ENCODE measurements around the gene RFC3. TPM values are rescaled to one million over a fixed set of nuclear protein-coding genes. Genes with fewer than 3 reads are reported as not detected.
"Not testable (repeated sequence)": the region's sequence is repeated elsewhere in the genome, so short reads cannot be mapped to it uniquely, and the experiment has no call there.

Gene RFC3
- total RNA-seq, 2 donors from 2014 or later, result 11.2 to 16.3 TPM

DNA sequence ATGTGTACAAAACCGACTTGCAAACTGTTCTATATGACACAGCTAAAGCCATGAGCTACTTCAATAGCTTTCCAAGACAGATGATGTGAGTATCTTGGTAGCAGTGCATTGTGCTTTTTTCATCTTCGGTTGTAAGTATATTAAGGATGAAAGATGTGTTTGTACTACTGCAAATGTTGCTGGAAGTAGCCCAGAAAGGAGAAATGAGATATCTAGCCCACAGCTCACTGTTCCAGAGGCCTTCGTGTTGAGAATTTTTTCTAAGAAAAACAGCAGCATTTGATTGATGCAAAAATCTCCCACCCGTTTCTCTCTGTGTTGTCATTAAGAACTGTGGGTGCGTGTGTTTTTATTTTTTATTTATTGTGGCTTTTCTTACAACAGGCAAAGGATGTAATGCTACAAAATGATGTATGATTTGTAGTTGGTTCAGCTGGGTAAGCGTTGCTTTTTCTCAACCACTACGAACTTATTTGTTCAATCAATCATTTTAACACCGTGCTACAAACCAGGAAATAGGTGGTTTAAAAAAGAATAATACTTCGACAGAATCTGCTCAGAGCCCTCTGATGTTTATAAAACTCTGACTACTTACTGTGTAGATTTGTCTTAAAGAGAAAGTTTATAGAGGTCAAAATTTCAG is 41.6 kb upstream of the RFC3 start:
- TF ChIP-seq, protein P1, sequence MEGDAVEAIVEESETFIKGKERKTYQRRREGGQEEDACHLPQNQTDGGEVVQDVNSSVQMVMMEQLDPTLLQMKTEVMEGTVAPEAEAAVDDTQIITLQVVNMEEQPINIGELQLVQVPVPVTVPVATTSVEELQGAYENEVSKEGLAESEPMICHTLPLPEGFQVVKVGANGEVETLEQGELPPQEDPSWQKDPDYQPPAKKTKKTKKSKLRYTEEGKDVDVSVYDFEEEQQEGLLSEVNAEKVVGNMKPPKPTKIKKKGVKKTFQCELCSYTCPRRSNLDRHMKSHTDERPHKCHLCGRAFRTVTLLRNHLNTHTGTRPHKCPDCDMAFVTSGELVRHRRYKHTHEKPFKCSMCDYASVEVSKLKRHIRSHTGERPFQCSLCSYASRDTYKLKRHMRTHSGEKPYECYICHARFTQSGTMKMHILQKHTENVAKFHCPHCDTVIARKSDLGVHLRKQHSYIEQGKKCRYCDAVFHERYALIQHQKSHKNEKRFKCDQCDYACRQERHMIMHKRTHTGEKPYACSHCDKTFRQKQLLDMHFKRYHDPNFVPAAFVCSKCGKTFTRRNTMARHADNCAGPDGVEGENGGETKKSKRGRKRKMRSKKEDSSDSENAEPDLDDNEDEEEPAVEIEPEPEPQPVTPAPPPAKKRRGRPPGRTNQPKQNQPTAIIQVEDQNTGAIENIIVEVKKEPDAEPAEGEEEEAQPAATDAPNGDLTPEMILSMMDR (IDR thresholded peaks at IDR 0.05), result no peak
- TF ChIP-seq POLR2A (IDR thresholded peaks at IDR 0.05) (no peak), POLR2AphosphoS5 (IDR thresholded peaks at IDR 0.05) (no peak)
- no peak for DNase-seq (ENCODE audit: low spot score)
- Histone ChIP-seq H3K27ac (no peak overlapping the region), H3K27me3 (replicated peaks; ENCODE audit: insufficient read depth) (no peaks in the 10 kb centered on the region), H3K4me3 (no peak overlapping the region), H3K9me3 (no peaks in the 10 kb centered on the region), H3K4me1 (replicated peaks) (no peaks in the 10 kb centered on the region), H3K36me3 (no peaks in the 10 kb centered on the region)
- 49% methylated on average over 9 of the region's 9 CpGs for WGBS
- intact Hi-C loops (cut with DNase I), result no loop called here

DNA sequence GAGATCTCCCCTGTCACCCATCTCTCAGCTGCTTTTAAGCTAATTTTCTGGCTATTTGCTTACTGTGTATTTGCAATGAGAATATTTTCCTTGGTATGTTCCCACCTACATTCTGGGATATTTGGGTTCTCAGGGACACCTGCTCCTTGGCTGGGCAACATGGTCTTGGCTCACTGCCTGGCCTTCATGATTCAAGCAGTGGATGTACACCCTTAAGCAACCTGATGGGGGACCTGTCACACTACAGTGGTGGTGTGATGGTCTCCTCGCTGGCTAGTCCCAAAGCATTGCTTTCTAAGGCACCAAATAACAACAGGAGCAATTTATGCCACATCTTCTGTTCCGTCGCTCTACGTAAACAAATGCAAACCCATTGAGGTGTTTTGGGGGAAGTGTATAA is 35.3 kb upstream of the RFC3 start:
- H3K4me3 ChIP-seq, result no peak overlapping the region
- H3K4me1 ChIP-seq (replicated peaks), result no peaks in the 10 kb centered on the region
- WGBS, result 82% methylated on average over 4 of the region's 4 CpGs
- intact Hi-C loops (cut with DNase I), result no loop called here
- no peak overlapping the region for H3K27ac ChIP-seq
- H3K36me3 ChIP-seq, result no peaks in the 10 kb centered on the region
- TF ChIP-seq, protein P1 (IDR thresholded peaks at IDR 0.05), result no peak
- TF ChIP-seq POLR2AphosphoS5 (IDR thresholded peaks at IDR 0.05) (no peak), POLR2A (IDR thresholded peaks at IDR 0.05) (no peak)
- DNase-seq (ENCODE audit: low spot score), result no peak
- H3K9me3 ChIP-seq, result no peaks in the 10 kb centered on the region
- H3K27me3 ChIP-seq (replicated peaks; ENCODE audit: insufficient read depth), result no peaks in the 10 kb centered on the region

DNA sequence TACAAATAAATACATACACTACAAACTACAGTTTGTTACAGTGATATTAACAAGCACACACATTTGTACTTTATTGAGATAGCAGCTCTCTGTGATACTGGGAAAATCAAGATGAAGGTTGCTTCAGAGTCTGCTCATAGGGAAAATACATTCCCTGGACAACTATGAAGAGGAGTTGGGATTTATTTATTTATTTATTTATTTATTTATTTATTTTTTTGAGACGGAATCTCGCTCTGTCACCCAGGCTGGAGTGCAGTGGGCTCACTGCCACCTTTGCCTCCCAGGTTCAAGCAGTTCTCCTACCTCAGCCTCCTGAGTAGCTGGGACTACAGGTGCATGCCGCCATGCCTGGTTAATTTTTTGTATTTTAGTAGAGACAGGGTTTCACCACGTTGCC is 34.7 kb upstream of the RFC3 start:
- intact Hi-C loops (cut with DNase I); H3K4me3 ChIP-seq; H3K9me3 ChIP-seq; DNase-seq (ENCODE audit: low spot score); H3K27ac ChIP-seq; H3K4me1 ChIP-seq (replicated peaks); H3K27me3 ChIP-seq (replicated peaks; ENCODE audit: insufficient read depth); H3K36me3 ChIP-seq: not testable (repeated sequence)
- WGBS, result 67% methylated on average over 4 of the region's 4 CpGs

DNA sequence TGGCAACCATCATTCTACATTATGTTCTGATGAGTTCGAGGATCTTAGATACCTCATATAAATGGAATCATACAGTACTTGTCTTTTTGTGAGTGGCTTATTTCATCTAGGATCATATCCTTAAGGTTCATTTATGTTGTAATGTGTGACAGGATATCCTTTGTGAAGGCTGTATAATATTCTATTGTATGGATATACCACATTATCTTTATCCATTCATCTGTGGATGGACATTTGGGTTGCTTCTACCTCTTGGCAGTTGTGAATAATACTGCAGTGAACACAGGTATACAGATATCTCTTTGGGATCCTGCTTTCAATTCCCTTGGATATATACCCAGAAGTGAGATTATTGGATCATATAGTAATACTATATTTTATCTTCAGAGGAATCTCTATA is 33.2 kb upstream of the RFC3 start:
- TF ChIP-seq, protein P1 (IDR thresholded peaks at IDR 0.05), result no peak
- no peak for TF ChIP-seq POLR2AphosphoS5 (IDR thresholded peaks at IDR 0.05)
- TF ChIP-seq POLR2A (IDR thresholded peaks at IDR 0.05), result no peak
- 100% methylated on average over 1 of the region's 1 CpG for WGBS
- no peak for DNase-seq (ENCODE audit: low spot score)
- H3K4me3 ChIP-seq, result no peak overlapping the region
- intact Hi-C loops (cut with DNase I), result no loop called here
- H3K36me3 ChIP-seq, result no peaks in the 10 kb centered on the region
- no peak overlapping the region for H3K27ac ChIP-seq
- no peaks in the 10 kb centered on the region for H3K9me3 ChIP-seq
- H3K4me1 ChIP-seq (replicated peaks), result no peaks in the 10 kb centered on the region
- H3K27me3 ChIP-seq (replicated peaks; ENCODE audit: insufficient read depth), result no peaks in the 10 kb centered on the region

DNA sequence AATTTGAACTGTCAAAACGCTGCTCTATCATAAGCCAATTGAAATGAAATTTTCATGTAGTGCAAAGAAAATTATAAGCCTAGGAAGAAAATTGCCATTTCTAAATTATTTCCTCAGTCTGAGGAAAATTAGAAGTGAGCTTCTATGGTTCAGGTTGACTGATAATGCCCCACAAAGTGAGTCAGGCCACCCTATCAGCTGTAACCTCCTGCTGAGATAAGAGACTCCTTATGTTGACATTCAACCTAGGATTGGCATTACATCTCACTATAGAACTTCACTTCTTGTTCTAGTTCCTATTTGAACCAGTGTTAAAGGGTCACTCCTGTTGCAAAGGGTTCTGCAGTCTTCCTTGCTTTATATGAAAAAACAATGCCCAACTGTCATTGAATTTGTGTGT is 32.6 kb upstream of the RFC3 start:
- TF ChIP-seq, protein P1 (IDR thresholded peaks at IDR 0.05), result no peak
- TF ChIP-seq POLR2A (IDR thresholded peaks at IDR 0.05), result no peak
- no peak for TF ChIP-seq POLR2AphosphoS5 (IDR thresholded peaks at IDR 0.05)
- WGBS, result 98% methylated on average over 1 of the region's 1 CpG
- no peak for DNase-seq (ENCODE audit: low spot score)
- no peak overlapping the region for H3K27ac ChIP-seq
- H3K27me3 ChIP-seq (replicated peaks; ENCODE audit: insufficient read depth), result no peaks in the 10 kb centered on the region
- intact Hi-C loops (cut with DNase I), result no loop called here
- no peaks in the 10 kb centered on the region for H3K4me1 ChIP-seq (replicated peaks)
- no peaks in the 10 kb centered on the region for H3K9me3 ChIP-seq
- no peak overlapping the region for H3K4me3 ChIP-seq
- H3K36me3 ChIP-seq, result no peaks in the 10 kb centered on the region
